ENCODE results near the gene ZNF197.

DNA sequence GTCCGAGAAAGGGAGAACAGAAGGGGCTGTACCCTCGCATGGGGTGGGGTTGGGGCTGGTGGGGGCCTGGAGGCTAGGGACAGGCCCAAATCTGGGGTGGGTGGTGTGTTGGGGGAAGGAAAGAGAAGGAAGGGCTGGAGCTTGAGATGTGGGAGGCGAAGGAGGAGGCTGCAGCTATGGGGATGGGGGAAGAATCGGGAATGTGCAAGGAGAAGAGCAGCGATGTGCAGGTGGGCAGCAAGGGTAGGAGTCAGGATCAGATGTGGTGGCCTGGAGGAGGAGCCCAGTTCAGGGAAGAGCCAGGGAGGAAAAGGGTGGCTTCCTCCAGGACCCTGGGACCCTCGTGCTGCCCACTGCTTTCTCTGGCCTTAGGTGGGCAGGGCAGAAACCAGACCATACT is 44.9 kb downstream of the ZNF197 start:
- TF ChIP-seq, protein P1, sequence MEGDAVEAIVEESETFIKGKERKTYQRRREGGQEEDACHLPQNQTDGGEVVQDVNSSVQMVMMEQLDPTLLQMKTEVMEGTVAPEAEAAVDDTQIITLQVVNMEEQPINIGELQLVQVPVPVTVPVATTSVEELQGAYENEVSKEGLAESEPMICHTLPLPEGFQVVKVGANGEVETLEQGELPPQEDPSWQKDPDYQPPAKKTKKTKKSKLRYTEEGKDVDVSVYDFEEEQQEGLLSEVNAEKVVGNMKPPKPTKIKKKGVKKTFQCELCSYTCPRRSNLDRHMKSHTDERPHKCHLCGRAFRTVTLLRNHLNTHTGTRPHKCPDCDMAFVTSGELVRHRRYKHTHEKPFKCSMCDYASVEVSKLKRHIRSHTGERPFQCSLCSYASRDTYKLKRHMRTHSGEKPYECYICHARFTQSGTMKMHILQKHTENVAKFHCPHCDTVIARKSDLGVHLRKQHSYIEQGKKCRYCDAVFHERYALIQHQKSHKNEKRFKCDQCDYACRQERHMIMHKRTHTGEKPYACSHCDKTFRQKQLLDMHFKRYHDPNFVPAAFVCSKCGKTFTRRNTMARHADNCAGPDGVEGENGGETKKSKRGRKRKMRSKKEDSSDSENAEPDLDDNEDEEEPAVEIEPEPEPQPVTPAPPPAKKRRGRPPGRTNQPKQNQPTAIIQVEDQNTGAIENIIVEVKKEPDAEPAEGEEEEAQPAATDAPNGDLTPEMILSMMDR (IDR thresholded peaks at IDR 0.05): no peak
- TF ChIP-seq NFE2L2 (conservative IDR thresholded peaks at IDR 0.05; ENCODE audit: low read length) (no peak), RFX5 (IDR thresholded peaks at IDR 0.05) (no peak), EP300 (IDR thresholded peaks at IDR 0.05) (no peak), RAD21 (conservative IDR thresholded peaks at IDR 0.05 in 1 of 2, IDR thresholded peaks at IDR 0.05 in 1 of 2) (no peak)
- TF ChIP-seq, protein P2, sequence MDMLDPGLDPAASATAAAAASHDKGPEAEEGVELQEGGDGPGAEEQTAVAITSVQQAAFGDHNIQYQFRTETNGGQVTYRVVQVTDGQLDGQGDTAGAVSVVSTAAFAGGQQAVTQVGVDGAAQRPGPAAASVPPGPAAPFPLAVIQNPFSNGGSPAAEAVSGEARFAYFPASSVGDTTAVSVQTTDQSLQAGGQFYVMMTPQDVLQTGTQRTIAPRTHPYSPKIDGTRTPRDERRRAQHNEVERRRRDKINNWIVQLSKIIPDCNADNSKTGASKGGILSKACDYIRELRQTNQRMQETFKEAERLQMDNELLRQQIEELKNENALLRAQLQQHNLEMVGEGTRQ (IDR thresholded peaks at IDR 0.05): no peak
- TF ChIP-seq, protein P3, sequence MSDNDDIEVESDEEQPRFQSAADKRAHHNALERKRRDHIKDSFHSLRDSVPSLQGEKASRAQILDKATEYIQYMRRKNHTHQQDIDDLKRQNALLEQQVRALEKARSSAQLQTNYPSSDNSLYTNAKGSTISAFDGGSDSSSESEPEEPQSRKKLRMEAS (IDR thresholded peaks at IDR 0.05): no peak
